Ecto neural progenitor cell (in vitro differentiated cells): ENCODE measurements around the gene CDH4.

ENCODE experiments used
- DNase-seq: peaks from one replicate; pipeline ENCODE4 v3.0.0-alpha.2; 2018; ENCODE audit warnings: low spot score

CDH4 gene

DNA sequence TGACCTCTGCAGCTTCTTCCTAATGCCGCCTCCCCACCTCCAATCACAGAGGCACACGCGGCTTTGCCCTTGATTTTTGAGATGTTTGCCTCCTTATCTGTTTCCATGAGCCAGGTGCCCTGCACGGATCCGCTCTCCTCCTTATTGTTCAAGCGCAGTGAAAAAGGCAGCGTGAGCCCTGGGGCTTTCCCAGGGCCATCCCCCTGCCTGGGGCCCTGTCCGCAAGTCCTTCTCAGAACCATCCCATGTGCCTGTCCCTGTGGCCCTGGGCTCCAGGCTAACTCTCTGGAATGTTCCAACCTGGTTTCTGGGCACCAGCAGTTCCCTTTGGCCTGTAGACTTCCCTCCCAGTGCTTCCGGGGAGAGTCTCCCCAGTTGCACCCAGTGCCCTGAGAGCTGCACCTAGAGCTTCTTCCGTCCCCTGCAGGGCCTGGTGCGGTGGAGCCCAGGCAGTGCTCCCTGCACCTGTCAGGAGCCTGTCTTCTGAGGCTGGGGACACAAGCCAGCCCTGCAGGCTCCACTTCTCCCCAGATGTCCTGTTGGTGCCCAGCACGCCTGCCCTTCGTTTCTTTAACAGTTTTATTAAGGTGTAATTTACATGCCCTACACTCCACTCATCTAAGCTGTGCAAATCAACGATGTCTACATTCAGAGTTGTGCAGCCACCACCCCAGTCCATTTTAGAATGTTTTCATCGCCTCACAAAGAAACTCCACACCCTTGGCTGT lies 330.3 kb downstream of the CDH4 start:
- DNase-seq: no peak

DNA sequence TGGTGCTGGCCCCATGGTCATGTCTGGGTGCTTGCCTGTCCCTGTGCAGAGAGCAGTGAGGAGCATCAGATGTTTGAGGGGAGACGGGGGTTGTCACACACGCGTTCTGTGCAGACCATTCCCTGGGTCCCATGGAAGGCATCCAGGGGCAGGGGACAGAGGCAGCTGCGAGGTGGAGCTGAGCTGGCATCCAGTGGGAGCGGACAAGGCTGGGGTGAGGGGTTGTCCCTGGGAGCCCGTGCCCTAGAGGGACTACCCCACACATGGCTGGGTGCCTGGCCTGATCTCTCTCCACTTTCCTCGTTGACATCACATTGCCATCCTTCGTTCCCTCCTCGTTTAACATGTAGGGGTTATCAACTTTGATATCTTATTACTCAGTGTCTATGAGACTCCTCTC lies 331.3 kb downstream of the CDH4 start:
- DNase-seq: no peak

DNA sequence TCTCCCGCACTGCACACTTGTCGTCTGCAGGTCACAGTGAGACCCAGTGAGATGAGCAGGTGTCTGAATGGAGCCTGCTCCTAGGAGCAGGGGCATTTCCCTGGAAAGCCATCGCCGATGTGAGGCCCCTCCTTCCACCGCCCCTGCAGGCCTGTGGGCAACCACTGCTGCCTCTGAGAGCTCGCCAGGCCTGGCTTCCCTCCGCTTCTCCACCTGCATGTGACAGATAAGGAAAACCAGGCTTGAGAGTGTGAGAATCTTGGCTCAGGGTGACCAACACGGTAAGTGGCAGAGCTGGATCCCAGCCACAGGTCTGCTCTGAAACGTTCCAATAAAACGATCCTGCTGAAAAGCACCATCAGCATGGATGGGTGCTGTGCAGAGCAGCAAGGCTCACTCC lies 332.8 kb downstream of the CDH4 start:
- no peak for DNase-seq

DNA sequence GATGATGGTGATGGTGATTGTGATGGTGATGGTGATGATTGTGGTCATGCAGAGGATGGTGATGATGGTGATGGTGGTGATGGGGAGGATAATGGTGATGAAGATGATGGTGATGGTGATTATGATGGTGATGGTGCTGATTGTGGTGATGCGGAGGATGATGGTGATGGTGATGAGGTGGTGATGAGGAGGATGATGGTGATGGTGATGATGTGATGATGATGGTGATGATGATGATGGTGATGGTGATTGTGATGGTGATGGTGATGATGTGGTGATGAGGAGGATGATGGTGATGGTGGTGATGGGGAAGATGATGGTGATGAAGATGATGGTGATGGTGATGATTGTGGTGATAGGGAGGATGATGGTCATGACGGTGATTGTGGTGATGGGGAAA lies 333.7 kb downstream of the CDH4 start:
- no peak for DNase-seq

DNA sequence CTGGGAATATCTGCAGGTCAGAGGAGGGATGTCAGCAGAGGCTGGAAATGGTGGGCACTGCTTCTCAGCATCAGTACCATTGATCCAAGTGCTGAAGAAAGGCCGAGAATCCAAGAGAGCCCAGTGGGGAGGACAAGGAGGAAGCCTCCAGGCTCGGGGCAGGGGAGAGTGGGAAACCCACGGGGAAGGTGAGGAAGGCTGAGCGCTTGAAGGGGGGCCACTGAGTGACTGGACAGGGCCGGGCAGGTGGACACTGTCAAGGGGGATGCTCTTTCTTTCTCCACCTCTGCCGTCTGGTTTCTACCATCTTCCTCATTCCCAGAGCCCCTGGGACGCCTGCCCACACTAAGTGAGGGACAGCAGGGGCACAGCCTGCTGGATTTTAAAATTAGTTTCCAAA lies 335.0 kb downstream of the CDH4 start:
- no peak for DNase-seq

DNA sequence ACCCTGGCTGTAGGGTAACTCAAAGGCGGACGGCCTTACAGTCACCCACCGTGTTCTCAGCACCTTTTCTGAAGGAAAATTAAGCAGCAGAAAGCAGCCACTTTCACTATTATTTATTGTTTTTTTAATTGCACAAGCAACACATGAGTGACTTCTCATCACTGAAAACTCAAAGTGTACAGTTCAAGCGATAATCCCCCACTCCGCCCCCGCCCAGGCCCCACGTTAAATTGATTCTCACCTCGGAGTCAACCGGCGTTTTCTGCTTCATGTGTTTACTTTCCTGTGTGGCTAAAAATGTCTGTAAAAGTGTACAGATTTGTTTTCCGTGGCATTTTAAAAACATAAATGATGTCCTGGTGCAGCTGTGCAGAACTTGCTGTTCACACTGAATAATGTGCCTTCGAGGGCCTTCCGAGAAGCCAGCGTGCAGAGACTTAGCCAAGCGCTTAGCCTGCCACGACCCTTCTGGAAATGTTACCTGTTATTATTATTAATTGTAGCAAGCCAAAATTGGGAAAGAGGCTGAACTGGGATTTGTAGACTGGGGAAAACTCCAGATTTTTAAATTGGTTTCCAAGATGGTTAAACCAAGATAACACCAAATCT lies 335.7 kb downstream of the CDH4 start:
- no peak for DNase-seq

DNA sequence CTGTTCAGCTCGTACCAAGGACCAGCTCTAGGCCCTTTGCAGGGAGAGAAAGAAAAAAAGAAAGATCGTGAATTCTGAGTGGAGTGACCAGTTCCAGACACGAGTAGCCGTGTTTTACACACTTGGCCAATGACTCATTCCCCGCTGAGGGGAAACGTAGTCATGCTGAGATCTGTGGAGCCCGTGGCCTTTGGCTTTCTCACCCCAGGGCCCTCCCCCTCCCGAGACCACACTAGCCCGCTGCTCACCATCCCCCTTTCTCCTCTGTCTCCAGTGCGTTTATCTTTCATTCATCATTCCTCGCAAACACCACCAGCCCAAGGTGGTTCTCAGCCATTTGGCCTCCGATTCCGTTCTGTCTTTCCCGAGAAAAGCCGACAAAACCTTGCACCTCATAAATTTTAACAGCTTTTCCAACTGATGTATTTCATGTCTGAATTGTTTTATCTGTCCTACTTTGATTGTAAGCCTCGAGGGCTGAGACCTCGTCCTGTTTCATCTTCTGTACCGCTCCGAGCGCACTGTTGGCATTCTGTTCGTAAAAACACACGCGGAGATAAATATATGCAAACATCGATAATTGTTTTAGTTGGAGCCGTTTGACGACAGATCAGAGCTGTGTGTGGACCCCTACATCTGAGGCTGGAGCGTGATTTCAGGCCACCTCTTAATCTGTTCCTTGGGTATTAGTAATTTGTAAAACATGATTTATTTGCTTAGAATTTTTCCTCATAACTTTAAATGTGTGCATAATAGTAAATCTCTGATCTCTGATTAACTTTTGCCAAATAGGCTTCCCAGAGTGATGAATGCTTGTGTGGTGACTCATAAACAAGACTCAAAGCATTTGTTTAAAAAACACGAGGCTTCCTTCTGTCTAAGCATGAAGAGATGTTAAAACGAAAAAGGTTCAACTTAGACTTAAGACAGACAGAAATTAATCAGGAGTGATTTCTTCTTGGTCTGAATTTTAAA lies 336.6 kb downstream of the CDH4 start:
- DNase-seq: no peak

DNA sequence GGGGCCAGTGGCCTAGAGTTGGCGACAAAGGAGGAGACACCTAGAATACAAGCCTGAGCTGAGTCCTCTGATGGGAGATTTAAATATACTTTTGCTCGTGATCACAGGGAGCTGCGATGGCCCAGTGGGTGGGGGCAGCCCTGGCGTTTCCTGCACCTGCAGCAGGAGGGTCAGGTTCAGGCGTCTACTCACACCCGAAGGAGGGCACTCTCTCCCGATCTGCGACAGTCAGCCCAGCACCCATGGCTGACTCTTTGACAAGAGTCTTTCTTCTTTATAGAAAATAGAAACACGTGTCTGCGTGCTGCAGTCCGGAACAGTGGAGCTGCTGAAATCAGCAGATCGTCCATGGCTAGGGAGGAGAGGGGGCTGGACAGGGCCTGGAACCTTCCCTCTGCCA lies 338.2 kb downstream of the CDH4 start:
- DNase-seq: no peak

DNA sequence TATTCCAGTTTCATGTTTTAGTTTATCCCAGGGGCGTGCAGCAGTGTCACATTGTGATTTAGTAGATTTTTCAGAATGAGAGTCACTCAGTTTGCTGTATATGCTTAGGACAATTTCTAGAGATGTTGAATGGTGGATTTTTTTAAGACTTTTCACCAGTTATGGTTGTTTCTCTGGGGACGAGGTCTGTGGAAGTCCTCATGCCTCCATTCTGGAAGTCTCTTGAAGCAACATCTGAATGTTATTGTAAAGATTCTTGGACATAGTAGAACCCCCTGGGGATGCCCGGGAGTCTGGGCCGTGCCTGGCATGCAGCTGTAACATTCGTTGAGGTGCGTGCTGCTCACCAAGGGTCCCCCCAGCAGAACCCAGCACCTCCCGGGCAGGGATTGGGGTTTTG lies 341.5 kb downstream of the CDH4 start:
- no peak for DNase-seq

DNA sequence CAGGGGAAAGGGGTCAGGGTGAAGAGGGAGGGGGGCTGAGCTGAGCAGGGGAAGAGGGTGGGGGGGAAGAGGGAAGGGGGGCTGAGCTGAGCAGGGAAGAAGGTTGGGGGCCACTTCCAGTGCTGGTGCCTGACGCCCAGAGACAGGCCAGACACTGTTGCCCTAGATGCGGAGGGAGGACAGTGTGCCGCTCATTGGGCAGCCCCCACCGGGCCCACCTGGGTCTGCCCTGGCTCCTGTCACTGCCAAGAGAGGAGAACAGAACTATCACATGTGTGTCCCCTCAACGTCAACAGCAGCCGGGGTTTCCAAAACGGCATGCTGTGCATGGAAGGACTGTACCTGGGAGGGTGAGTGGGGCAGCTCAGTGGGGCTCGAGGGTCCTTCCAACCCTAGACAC lies 342.1 kb downstream of the CDH4 start:
- no peak for DNase-seq

DNA sequence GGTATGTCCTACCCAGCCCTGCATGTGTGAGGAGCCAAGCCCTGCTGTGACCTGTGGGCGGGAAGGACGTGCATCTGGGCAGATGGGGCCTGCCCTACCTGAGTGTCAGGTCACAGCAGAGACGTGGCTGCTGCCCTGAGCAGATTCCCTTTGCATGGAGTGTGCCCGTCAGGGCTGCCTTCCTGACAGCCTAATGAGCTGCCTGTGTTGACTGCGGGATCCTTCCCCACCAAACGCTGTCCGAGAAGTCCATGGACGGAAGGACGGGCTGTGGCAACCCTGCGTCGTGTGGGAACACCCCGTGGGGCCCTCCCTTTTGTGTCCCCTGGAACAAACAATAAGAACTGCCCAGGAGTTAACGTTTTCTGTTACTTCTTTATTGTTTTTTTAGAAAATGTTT lies 343.2 kb downstream of the CDH4 start:
- no peak for DNase-seq

DNA sequence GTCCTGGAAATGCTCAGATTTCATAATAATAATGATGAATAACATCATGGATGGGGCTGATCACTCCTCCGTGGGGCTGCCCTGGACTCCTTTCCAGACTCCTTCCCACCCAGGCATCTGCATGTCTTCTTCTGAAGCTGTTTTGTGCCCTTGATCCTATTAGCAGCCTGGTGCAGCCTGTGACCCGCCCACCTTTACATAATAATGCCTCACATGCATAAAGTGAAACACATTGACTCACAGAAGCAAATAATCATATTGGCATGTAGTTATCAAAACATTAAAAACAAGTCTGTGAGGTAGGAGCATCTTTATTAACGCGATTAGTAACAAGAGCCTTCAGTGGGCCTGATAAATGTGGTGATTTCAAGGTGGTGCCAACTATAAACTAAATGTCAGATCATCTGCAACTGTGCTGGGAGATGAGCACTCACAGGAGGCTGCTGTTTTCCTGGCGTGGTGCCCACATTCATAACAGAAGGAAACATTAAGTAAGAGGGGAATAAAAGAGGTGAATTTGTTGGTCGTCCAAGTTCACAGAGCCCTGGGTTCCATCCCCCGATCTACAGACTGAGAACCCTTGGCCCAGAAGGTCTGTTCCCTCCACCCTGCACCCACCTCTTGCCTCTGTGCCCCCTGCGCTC lies 344.7 kb downstream of the CDH4 start:
- DNase-seq: no peak

DNA sequence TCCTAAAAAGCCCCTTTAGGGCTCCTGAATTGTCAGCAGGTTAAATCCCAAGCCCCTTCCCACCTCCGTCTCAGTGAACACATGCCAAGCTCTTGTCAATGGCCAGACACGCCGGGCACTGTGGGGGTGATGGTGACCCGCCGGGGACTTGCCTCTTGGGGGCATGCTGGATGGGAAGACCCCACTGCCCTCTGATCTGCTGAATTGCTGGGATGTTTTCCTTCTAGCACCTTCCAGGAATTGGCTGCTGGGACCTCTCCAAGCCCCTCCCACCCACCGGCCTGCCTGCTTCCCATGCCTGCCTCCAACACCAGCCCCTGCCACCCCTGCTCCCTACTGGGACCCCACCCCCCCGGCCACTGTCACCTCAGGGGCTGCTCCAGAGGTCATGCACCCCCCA lies 345.9 kb downstream of the CDH4 start:
- DNase-seq: no peak

DNA sequence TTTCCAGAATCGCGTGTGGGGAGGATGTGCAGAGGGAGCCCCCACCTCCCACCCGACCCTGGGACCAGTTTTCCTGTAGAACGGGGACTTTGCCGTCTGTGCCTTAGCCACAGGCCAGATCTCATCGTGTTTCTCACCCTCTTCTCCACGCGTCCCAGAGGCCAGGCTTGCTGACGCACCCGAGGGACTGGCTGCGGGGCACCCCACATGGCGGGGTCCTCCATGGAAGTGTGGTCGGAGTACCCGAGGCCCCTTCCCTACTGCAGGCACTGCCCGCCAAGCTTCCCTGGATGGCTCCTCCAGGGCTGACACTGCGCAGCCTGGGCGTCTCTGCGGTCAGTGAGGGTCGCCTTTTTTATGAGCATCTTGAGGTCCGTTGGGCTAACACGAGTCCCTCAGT lies 346.5 kb downstream of the CDH4 start:
- no peak for DNase-seq

DNA sequence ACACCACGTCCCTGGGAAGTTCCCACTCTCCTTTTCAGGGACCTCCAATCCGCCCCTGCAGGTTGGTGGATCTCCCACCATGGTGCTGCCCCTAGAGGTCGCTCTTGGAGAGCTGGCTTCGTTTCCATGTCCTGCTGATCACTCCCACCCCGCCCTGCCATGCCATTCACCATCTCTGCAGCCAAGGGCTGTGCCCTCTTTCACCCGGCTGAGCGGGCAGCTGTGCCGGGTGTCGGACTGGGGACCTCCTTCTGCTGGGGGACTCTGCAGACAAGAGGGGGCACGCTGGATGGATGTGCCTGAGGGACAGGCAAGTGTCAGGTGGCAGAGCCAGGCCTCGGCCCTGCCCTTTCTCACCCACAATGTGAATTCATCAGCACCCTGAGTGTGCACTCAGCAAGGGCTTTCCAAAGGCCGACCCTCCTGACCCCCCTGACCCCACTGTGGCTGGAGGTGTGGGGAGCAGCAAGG lies 347.0 kb downstream of the CDH4 start:
- no peak for DNase-seq

DNA sequence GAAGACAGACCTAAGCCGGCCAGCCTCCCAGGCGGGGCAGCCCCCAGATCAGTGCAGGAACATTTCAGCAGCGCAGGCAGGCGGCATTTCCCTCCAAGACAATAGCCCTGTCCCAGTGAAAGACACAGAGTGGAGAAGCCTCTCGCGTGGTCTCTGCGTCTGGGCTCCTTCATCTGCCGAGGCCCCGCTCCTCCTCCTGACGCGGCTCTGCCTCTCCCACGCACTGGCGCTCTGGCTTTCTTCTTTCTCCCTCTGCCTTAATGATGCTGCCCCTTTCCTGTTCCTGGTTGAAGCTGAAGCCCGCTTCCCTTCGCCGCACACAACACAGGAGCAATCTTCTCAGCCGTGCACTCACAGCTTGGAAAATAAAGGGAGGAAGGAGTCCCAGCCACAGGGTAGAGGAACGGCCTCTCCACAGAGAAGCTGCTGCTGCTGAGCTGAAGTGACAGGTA lies 347.5 kb downstream of the CDH4 start:
- DNase-seq: no peak

DNA sequence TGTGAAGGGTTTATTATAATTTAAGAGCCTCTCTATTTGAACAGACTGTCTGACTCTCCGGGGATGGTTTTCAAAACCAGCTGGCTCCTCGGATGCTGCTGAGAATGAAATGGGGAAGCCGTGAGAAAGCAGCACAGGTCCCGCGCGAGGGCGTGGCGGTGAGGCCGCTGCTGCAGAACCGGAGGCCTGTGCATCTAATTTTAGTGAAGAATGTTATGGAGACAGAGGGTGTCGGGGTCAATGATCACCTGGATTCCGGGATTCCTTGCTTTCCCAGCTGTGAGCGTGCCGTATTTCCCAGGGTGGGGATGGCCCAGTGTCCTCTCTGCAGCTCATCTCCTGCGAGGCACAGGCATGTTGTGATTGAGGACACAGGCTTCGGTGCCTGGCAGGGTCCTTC lies 348.0 kb downstream of the CDH4 start:
- DNase-seq: no peak

DNA sequence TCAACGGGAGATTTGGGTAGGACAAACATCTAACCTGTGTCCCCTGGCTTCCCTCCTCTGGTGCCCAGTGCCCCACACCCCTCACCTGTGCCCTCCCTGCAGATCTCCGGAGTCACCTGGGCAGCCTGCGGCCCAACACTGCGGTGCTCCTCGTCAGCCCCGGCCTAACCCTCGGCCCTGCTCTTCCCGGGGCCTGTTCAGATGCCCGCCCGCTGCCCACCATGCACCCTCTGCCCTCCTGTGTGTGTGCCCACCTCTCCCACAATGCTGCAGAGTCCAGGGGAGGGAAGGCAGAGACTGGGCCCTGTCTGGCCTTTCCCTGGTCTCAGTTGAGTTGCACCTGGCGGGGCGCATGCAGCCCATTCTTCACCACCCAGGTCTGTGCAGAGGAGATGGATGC lies 349.3 kb downstream of the CDH4 start:
- DNase-seq: no peak

DNA sequence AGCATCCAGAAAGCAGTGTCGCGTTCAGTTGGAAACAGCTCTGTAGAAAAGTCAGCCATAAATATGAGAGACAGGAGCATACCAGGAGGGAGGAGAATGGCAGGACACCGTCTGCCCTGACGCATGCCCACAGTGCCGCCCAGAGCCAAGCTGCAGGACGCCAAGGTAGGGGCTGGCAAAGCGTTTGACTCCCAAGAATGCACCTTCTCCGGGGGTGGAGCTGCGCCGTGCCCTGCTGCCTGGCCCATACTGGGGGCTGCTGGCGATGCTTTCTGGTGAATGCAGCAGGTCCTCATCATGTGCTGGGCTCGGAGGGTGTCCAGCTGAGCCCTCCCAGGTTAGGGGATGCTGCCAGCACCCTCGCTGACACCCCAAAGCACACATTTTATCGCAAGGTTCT lies 349.8 kb downstream of the CDH4 start:
- DNase-seq: no peak

DNA sequence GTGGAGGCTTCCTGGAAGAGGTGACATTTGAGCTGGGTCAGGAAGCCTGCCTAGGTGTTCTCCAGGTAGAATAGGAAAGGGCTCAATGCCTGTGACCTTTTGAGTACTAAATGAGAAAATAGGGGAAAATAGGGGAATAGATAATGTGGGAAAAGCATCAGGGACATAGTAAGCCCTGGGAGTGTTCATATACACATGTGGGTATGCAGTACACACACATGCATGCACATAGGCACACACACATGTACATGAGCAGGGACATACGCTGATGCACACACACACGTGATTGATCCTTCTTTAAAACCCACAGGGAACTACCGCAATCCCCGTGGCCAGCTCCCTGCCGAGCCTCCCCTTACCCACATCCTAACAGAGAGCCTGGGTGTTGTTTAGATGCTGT lies 351.7 kb downstream of the CDH4 start:
- DNase-seq: no peak

DNA sequence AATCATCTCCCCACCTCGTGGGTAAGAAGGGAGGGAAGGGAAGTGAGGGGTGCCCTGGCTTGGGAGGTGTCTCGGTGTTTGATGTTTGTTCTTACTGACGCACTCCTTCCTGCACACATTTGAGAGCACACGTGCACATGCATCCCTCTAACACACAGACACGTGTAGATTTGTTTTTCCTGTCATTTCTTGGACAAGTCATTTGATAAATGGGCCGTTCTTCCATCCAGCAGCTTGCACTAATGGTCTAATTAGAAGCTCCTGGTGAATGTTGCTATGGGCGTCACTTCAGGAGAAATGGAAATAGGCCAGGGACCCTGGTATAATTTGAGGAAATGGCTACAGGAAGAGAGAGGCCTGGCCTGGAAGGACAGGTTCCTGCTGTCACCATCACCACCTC lies 352.5 kb downstream of the CDH4 start:
- DNase-seq: no peak

DNA sequence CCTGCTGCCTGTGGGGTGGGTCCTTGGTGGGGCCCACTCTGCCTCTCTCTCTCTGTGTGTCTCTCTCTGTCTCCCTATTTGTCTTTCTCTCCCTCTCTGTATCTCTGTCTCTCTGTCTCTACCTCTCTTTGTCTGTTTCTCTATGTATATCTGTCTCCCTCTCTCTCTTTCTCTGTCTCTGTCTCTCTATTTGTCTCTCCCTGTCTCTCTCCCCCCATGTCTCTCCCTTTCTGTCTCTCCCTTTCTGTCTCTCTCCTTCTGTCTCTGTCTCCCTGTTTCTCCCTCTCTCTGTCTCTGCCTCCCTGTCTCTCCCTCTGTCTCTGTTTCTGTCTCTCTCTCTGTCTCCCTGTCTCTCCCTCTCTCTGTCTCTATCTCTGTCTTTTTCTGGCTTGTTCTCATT lies 353.2 kb downstream of the CDH4 start:
- DNase-seq: no peak
